Stimulated activated CD4-positive, alpha-beta T cell treated with anti-CD3 and anti-CD28 coated beads, Interleukin-4, amount 100 ng/mL, for 1 hour (primary cell): ENCODE data around the gene RHOA.
A peak's percentile ranks its signal among the peaks of the same experiment; 100 is the strongest.
"Not testable (repeated sequence)": the region's sequence is repeated elsewhere in the genome, so short reads cannot be mapped to it uniquely, and the experiment has no call there.

Experiments used
- DNase-seq: peaks from one replicate; pipeline ENCODE4 v3.0.0-alpha.2; 2020

The RHOA gene

DNA sequence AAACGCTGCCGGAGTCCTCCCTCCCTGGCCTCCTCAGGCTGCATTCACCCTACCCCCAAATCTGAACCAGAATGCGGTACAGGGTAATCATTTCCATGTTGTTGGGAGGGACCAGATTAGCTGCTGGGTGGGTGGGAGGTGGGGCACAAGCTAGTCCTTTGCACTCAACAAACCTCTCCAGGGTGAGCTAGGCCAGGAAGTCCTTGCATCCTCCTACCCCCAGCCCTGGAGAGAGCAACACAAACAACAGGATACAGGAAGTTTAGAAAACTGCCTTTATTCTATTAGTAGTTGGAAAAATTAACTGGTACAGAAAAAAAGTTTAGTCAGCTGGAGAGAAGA lies 52.9 kb downstream of the RHOA start:
- no peak for DNase-seq

DNA sequence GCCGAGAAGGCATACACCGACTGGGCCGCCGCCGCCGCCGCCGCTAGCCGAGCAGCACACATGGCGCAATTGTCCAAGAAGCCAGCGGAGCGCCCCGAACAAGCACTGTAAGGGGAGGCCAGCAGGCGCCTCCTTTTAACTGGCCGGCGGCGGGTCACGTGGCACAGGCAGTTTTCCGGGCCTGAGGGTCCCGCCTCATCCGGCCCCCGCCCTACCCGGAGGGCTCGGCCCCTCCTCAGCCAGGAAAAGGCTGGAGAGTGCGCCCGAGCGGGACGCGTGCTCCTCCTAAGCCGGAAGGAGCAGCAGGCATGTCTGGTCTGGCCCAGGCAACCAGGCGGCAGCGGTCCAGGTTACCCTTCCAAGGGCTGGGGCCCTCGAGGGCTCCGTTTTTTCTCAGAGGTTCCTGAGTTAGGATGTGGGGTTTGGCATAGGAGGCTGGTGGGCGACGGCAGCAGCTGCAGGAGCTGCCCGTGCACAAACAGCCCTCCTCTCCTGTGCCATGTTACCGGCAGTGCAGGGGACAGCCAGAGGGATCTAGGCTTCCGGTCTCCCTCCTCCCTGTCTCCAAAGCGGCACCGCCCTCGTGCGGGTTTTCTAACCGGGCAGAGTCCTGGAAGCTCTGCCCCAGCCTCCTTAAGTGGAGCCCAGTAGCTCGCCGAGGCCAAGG lies 53.4 kb downstream of the RHOA start, which contains the start of gene GPX1:
Gene GPX1, minus strand, starts transcription at position 137 of the 667 bp plus-strand sequence. Its CDS starts 75 bp downstream, at position 62.
- peak; percentile 76 for DNase-seq

DNA sequence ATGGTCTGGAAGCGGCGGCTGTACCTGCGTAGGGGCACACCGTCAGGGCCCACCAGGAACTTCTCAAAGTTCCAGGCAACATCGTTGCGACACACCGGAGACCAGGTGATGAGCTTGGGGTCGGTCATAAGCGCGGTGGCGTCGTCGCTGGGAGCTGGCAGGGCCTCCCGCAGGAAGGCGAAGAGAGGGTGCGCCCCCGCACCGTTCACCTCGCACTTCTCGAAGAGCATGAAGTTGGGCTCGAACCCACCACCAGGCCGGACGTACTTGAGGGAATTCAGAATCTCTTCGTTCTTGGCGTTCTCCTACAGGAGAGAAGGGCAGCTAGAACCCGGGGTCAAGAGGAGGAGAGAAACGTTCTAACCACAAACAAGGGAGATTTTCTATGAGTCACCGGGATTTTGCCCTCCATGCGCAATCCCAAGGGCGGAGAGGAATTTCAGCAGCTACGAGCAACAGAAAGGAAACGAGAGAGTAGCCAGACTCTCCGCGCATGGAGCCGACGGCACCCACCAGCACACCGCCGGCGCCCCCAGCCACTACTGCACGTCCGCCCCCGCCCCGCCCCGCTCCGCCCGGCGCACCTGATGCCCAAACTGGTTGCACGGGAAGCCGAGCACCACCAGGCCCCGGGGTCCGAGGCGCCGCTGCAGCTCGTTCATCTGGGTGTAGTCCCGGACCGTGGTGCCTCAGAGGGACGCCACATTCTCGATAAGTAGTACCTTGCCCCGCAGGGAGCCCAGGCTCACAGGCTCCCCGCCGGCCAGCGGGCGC lies 54.1 kb downstream of the RHOA start:
- peak; percentile 63 for DNase-seq

DNA sequence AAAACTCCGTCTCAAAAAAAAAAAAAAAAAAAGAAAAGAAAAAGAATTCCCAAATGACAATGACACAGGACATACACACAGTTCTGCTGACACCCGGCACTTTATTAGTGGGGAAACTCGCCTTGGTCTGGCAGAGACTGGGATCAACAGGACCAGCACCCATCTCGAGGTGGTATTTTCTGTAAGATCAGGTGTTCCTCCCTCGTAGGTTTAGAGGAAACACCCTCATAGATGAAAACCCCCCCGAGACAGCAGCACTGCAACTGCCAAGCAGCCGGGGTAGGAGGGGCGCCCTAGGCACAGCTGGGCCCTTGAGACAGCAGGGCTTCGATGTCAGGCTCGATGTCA lies 54.7 kb downstream of the RHOA start:
- not testable (repeated sequence) for DNase-seq

DNA sequence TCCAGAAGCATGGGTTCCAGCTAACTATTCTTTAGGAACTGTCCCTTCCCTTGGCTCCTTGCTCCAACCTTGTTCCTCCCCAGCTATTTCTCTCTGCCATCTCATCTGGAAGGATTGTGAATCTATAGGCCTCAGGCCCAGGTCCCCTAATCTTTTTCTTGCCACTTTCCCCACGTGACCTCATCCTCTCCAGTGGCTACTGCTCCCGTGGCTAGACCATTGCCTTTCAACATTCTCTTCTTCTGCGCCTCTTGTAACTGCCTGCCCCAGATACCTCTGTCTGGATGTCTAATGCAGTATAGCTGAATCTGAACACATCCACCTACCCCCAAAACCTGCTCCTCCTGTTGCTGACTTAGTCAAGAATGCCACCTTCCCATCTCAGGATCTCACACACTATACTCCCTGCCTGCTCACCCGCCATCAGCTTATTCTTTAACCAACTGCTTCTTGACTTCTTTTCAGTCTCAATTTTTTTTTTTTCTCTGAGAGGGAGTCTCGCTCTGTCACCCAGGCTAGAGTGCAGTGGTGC lies 58.8 kb downstream of the RHOA start:
- DNase-seq, result no peak

DNA sequence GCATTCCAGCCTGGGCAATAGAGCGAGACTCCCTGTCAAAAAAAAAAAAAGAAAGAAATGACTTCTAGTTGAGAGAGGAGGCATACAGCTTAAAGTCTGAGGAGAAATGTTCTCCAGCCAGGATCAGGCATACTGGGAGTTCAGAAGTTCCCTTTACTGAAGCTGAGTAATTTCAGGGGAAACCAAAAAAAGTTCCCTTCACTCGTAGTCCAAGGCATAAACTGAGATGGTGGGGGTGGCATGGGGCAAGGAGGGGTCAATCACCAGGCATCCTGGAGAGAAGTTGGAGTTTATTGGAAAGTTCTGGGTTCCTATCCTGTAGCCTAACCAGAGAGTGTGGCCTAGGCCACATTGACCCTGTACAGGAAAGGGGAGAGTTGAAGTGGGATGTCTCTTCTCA lies 59.5 kb downstream of the RHOA start:
- DNase-seq, result no peak

DNA sequence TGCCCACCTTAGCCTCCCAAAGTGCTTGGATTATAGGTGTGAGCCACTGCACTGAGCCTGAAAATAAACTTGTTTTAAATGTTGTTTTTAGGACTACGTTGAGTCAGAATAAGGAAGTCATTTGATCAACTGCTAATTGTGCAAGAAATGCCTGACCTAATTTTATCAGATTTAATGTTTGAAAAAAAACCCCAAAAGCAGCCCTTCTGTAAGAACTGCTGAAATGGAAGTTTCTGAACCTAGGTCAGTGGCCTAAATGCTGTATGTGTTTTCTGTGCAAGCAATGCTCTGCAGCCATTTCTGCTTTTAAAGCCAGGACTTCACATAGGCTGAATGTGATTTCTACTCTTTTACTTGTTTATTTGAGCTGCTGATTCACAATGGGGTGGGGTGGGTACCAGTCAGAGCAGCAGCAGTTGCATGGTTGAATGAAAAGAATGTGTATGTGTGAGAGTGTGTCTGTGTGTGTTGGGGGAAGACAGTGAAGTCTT lies 60.2 kb downstream of the RHOA start:
- DNase-seq, result no peak

DNA sequence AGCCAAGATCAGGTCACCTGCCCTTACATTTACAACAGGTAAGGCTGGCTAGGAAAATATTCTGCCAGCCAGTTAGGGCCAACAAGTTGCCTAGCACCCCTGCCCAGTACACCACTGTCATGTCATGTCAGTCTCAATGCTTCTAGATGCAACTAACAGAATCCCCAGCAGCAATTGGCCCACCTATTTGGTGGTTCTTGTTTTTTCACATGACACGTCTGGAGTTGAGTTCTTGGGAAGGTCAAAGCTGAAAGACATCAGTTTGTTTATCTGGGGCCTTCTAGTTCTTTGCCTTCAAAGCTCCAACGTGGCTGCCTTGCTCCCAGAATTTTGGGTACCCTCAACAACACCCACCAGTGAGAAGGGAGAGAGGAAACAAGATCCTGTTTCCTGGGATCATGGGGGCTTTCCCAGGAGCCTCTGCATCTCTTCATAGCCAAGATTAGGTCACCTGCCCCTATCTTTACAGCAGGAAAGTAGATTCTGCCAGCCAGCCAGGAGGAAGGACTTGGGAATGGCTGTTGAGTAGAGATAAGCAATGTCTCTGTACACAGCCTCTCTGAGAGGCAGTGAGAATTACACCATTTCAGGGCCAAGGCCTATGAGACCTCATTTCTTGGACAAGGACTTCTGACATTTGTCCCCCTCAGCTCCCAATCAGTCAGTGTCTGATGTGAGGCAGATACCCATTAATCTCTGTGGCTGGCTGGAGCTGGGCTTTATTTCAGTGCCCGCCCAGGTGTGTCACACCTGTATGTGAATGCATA lies 62.2 kb downstream of the RHOA start:
- no peak for DNase-seq

DNA sequence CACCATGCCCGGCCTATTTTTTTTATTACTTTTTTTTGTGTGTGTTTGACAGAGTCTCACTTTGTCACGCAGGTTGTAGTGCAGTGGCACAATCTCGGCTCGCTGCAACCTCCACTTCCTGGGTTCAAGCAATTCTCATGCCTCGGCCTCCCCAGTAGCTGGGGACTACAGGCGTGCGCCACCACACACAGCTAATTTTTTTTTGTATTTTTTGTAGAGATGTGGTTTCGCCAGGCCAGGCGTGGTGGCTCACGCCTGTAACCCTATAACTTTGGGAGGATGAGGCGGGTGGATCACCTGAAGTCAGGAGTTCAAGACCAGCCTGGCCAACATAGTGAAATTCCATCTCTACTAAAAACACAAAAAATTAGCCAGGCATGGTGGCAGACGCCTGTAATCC lies 63.4 kb downstream of the RHOA start:
- not testable (repeated sequence) for DNase-seq

DNA sequence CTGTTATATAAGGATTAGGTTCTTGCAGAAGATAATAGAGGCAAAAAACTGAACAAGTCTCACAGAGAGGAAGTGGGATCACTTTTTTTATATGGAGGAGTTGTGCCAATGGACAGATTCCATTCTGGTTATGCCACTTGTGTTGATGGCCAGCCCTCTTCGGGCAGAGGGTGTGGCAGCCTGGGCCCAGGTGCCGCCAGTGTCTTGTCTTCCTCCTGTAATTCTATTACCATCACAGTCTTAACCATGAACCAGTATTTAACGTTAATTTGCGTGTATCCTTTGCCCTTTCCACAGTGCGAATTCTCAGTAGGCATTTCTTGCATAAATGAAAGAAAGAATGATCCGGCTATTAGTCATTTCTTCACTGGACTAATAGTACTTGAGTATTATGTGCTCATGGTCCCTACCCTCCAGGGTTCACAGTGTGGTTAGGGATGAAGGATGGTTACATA lies 65.0 kb downstream of the RHOA start:
- no peak for DNase-seq

DNA sequence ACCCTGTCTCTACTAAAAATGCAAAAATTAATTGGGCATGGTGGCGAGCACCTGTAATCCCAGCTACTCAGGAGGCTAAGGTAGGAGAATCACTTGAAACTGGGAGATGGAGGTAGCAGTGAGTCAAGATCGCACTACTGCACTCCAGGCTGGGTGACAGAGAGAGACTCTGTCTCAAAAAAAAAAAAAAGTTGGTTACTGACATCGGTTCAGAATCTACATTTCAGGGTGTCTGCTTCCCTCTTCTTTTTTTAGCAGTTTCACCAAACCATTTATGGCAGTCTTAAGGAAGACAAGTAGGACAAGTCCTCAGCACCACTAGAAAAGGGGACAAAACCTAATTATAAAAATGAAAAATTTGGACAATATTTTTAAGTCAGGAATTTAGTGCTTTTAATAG lies 68.6 kb downstream of the RHOA start:
- no peak for DNase-seq

DNA sequence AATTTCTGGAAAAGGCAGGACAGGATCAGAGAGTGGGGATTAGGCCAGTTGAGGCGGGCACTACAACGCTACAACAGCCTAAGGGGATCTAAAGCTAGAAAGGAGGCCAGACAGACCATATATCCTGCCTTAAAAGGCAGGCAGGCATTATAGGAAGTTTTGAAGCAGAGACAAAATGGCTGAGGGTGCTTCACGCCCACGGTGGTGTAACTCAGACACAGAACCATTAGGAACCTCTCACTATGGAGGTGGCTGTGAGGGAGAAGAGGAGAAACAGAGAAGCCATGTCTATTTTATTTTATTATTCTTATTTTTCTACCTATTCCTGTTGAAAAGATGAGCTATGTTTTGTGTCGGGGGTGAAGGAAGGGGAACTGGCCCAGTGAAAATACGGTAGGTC lies 69.8 kb downstream of the RHOA start:
- DNase-seq, result no peak

DNA sequence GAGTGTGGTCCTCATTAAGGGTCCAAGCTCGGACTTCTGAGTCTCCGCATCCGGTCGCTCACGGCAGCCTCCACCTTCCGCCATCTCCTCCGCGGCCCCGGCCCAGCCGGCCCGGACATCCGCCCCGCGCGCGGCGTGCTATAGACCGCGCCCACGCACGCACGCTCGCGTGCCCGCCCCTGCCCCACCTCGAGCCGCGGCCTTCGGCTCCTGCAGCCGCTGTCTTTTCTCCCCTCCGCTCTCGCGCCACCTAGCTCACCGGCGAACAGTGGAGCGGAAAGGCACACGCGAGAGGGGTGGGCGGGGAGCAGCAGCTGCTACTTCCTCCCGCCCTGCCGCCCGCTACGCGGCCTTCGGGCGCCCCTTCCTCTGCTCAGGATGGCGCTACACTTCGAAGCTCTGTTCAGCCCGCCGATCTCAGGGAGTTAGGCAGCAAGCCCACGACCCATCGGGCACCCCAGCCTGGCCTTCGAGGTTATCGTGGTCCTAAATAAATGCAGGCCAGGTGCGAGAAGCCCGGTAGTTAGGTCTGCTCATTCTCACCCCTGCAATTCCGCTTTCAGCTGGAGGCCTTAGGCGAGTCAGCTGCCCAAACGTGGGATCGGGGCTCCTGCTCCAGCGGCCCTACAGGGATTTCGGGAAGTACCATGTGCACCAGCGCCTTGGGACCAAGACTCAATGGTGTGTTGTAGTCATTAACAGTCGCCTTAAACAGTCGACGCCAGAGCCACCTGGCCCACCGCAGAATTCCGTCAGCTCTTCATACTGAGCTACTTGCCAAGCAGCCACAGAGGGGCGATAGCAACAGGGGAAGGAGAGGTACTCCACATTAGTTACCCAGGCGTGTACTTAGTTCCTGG lies 71.6 kb downstream of the RHOA start, which contains the start of gene USP4:
Gene USP4, minus strand, starts transcription at position 113 of the 860 bp plus-strand sequence. Its CDS starts 29 bp downstream, at position 84.
- DNase-seq, result peak; percentile 94

DNA sequence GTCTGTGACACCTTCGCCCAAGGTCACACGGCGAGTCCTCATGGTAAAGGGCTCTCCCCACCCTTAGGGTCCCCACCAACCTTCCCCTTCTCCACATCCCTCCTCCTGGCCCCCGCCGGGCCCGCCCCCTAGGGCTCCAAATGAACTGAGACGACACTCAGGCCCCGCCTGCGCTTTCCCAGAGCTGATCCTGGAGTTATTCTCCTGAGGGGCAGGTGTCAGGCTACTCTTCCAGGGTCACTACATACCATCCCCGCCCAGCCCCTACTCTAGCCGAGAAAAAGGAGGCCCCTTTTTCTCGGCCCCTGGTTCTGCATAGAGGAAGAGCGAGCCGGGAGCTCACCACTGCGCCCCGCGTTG lies 72.2 kb downstream of the RHOA start:
- peak; percentile 24 for DNase-seq

DNA sequence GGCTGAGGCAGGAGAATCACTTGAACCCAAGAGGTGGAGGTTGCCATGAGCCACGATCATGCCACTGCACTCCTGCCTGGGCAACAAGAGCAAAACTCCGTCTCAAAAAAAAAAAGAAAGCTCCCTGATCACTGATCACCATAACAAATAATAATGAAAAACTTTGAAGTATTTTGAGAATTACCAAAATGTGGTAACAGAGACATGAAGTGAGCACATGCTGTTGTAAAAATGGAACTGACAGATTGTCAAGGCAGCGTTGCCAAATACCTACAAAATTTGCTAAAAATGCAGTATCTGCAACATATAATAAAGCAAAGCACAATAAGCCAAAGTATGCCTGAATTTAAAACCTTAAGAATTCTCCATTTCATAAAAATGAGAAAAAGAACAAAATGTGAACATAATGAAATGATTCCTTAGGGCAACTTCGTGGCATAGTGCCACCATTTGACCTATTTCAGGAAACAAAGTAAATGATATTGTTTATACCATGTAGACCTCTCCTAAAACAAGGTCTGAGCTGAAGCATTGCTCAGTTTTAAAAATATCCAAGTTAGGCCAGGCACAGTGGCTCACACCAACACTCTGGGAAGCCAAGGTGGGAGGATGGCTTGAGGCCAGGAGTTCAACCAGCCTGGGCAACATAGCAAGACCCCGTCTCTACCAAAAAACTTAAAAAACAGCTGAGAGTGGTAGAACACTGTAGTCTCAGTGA lies 77.7 kb downstream of the RHOA start:
- DNase-seq, result no peak

DNA sequence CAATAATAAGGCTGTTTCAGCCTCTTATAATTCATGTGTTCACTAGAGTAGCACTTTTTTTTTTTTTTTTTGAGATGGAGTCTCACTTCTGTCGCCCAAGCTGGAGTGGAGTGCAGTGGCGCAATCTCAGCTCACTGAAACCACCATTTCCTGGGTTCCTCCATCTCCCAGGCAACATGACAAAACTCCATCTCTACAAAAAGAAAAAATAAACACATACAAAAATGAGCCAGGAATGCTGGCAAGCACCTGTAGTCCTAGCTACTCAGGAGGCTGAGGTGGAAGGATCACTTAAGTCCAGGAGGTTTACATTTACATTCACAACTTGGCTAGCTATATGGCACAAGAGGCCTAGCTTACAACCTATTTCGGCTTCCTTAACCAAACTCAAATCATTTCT lies 78.7 kb downstream of the RHOA start:
- no peak for DNase-seq

DNA sequence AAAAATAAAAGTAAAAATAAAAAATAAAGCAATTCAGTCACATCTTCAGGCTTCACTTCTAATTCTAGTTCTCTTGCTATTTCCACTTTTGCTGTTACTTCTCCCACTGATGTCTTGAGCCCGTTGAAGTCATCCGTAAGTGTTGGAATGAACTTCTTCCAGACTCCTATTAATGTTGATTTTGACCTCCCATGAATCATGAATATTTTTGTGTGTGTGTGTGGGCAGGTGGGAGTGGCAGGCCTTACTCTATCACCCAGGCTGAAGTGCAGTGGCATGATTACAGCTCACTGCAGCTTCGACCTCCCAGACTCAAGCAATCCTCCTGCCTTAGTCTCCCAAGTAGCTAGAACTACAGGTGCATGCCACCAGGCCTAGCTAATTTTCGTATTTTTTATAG lies 82.6 kb downstream of the RHOA start:
- no peak for DNase-seq

DNA sequence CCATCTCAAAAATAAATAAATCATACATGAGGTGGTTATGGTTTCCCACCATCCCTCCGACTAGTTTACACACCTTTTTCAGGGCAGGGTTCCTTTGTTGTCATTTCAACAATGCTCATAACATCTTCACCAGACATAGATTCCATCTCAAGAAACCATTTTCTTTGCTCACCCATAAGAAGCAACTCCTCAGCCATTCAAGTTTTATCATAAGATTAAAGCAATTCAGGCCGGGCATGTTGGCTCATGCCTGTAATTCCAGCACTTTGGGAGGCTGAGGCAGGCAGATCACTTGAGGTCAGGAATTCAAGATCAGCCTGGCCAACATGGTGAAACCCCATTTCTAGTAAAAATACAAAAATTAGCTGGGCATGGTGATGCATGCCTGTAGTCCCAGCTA lies 83.4 kb downstream of the RHOA start:
- not testable (repeated sequence) for DNase-seq

DNA sequence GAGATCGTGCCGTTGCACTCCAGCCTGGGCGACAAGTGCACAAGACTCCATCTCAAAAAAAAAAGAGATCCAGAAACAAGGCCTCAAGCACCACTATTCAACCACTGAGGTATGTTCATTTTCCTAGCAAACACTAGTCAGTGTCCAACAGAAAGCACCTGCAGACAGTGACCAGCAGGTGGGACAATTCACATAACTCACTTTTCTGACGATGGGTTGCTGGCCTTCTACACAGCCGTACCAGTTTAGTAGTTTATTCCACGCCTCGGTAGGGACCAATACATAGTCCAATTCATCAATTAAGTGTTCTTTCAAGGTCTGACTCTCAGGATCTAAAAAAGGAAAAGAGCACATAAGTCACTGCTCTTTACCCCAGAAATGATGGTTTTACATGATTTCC lies 84.3 kb downstream of the RHOA start:
- DNase-seq, result no peak

DNA sequence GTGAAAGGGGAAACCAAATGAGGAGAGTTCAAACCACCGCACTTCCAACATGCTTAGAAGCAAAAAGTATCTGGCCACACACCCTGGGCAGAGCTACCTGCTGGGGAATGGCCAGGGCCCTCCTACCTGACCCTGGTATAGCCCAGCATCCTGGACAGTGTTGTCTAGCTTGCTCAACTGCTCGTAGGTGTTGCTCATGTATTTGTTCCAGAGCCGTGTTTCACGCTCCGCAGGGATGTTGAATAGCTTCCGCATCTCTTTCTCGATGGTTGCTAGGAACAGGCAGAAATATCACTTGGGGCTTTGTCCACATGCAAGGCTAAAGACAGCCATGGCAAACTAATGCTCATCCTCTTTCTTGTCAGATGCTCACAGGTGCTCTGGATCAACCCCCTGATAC lies 87.0 kb downstream of the RHOA start:
- no peak for DNase-seq

DNA sequence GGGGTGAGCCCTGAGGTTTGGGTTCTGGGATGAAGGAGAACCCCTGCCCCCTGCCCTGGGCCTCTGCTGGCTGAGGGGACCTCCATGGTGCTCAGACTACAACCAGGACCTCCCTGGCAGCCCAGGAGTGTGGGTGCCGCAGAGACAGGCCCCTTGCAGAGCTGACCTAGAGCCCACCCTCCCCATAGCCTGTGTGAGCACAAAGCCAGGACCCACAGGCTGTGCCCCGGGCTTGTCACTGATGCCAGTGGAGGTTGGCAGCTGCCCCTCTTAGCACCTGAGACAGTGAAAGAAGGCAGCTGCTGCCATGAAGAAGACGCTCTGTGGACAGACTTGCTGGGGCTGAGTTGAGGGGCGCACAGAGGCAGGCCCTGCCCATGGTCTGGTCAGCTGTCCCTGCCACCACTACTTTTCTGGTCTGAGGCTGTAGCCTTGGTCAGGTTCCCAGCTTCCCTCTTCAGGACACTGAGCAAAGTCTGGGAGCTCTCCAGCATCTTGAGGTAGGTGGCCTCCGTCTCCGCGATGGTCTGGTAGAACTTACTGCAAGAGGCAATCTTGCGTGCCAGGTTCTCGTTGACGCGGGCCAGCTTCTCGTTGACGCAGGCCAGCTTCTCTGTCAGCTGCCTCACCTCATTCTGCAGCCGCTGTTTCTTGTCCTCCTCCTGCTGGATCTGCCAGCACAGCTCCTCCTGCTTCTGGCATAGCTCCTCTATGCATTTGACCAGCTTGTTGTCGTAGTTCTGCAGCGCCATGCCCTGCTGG lies 94.9 kb downstream of the RHOA start:
- no peak for DNase-seq
